HUES64 (cell line): ENCODE data around the gene UPP1.

Experiments
- H3K27ac ChIP-seq: 2 replicates; pipeline ENCODE4 v1.7.0; 2013; ENCODE audit warnings: low read depth, low read length, inconsistent platforms
- H3K27me3 ChIP-seq: 2 replicates; pipeline ENCODE4 v1.6.1; 2013; ENCODE audit warnings: mild to moderate bottlenecking, low read length; ENCODE audit not compliant: insufficient read depth
- H3K36me3 ChIP-seq: 2 replicates; pipeline ENCODE4 v1.6.1; 2013; ENCODE audit warnings: mild to moderate bottlenecking, low read length; ENCODE audit not compliant: insufficient read depth
- H3K4me1 ChIP-seq: 2 replicates; pipeline ENCODE4 v1.6.1; 2013; ENCODE audit warnings: mild to moderate bottlenecking, low read length, moderate library complexity; ENCODE audit not compliant: insufficient read depth
- H3K4me3 ChIP-seq: 2 replicates; pipeline ENCODE4 v1.5.1; 2013; ENCODE audit warnings: mild to moderate bottlenecking, low read length, moderate library complexity
- H3K9ac ChIP-seq: 2 replicates; pipeline ENCODE4 v1.6.1; 2013; ENCODE audit warnings: mild to moderate bottlenecking, low read depth, low read length
- H3K9me3 ChIP-seq: 2 replicates; pipeline ENCODE4 v1.6.1; 2013; ENCODE audit warnings: low read depth, low read length; ENCODE audit not compliant: insufficient read depth
- WGBS: fragments of 150-250, 120-280 bp; methylation state at CpG from one replicate; pipeline ENCODE4 v1.1.7; 2013; ENCODE audit warnings: missing lambda C conversion rate; 5-methylcytosine and 5-hydroxymethylcytosine counted together

Gene UPP1

GRCh38 chr7:48101352-48101751 lies 12.3 kb downstream of the UPP1 start:
- Histone ChIP-seq H3K9ac (no peak overlapping the region), H3K4me1 (no peaks in the 10 kb centered on the region), H3K9me3 (no peaks in the 10 kb centered on the region), H3K4me3 (no peak overlapping the region), H3K27ac (no peak overlapping the region), H3K36me3 (peaks cover 98% of the 10 kb centered on the region), H3K27me3 (no peaks in the 10 kb centered on the region)
- WGBS = 96% methylated on average over 8 of the region's 8 CpGs

- H3K4me3 ChIP-seq = no peak overlapping the region
- no peak overlapping the region for H3K9ac ChIP-seq
- H3K4me1 ChIP-seq = no peaks in the 10 kb centered on the region
- peaks cover 98% of the 10 kb centered on the region for H3K36me3 ChIP-seq
- H3K9me3 ChIP-seq = no peaks in the 10 kb centered on the region
- WGBS = 85% methylated on average over 4 of the region's 4 CpGs
- H3K27ac ChIP-seq = no peak overlapping the region
- H3K27me3 ChIP-seq = no peaks in the 10 kb centered on the region
Observed at GRCh38 chr7:48101968-48102367, 12.9 kb downstream of the UPP1 start.

- no peak overlapping the region for H3K4me3 ChIP-seq
- no peaks in the 10 kb centered on the region for H3K4me1 ChIP-seq
- WGBS = 96% methylated on average over 4 of the region's 4 CpGs
- H3K9ac ChIP-seq = no peak overlapping the region
- H3K36me3 ChIP-seq = peaks cover 98% of the 10 kb centered on the region
- H3K27me3 ChIP-seq = no peaks in the 10 kb centered on the region
- H3K27ac ChIP-seq = no peak overlapping the region
- no peaks in the 10 kb centered on the region for H3K9me3 ChIP-seq
Observed at GRCh38 chr7:48102530-48102929, 13.5 kb downstream of the UPP1 start.

- Histone ChIP-seq H3K27me3 (no peaks in the 10 kb centered on the region), H3K27ac (no peak overlapping the region), H3K4me1 (no peaks in the 10 kb centered on the region), H3K4me3 (no peak overlapping the region), H3K9me3 (no peaks in the 10 kb centered on the region), H3K36me3 (peaks cover 89% of the 10 kb centered on the region), H3K9ac (no peak overlapping the region)
- WGBS = 91% methylated on average over 5 of the region's 5 CpGs
Observed at GRCh38 chr7:48105045-48105444, 16.0 kb downstream of the UPP1 start.

GRCh38 chr7:48106906-48107659 lies 18.0 kb downstream of the UPP1 start:
- H3K4me3 ChIP-seq = no peak overlapping the region
- H3K36me3 ChIP-seq = peaks cover 69% of the 10 kb centered on the region
- H3K27me3 ChIP-seq = no peaks in the 10 kb centered on the region
- H3K4me1 ChIP-seq = no peaks in the 10 kb centered on the region
- WGBS = 96% methylated on average over 29 of the region's 29 CpGs
- H3K9ac ChIP-seq = no peak overlapping the region
- no peak overlapping the region for H3K27ac ChIP-seq
- no peaks in the 10 kb centered on the region for H3K9me3 ChIP-seq

GRCh38 chr7:48107926-48108472 lies 18.9 kb downstream of the UPP1 start:
- Histone ChIP-seq H3K27ac (no peak overlapping the region), H3K4me3 (no peak overlapping the region), H3K4me1 (no peaks in the 10 kb centered on the region), H3K27me3 (no peaks in the 10 kb centered on the region), H3K9ac (no peak overlapping the region), H3K9me3 (no peaks in the 10 kb centered on the region), H3K36me3 (peaks cover 60% of the 10 kb centered on the region)
- 94% methylated on average over 18 of the region's 18 CpGs for WGBS

GRCh38 chr7:48108959-48109847 lies 20.1 kb downstream of the UPP1 start:
- no peak overlapping the region for H3K27ac ChIP-seq
- H3K4me1 ChIP-seq = no peaks in the 10 kb centered on the region
- H3K9me3 ChIP-seq = no peaks in the 10 kb centered on the region
- 90% methylated on average over 5 of the region's 5 CpGs for WGBS
- H3K9ac ChIP-seq = no peak overlapping the region
- H3K27me3 ChIP-seq = no peaks in the 10 kb centered on the region
- H3K4me3 ChIP-seq = no peak overlapping the region
- peaks cover 48% of the 10 kb centered on the region for H3K36me3 ChIP-seq

GRCh38 chr7:48109848-48110663 lies 21.0 kb downstream of the UPP1 start:
- 42% methylated on average over 8 of the region's 9 CpGs for WGBS

GRCh38 chr7:48110868-48111267 lies 21.8 kb downstream of the UPP1 start:
- no peak overlapping the region for H3K4me3 ChIP-seq
- peaks cover 32% of the 10 kb centered on the region for H3K36me3 ChIP-seq
- no peak overlapping the region for H3K27ac ChIP-seq
- 93% methylated on average over 4 of the region's 4 CpGs for WGBS
- no peaks in the 10 kb centered on the region for H3K9me3 ChIP-seq
- no peaks in the 10 kb centered on the region for H3K4me1 ChIP-seq
- H3K9ac ChIP-seq = no peak overlapping the region
- no peaks in the 10 kb centered on the region for H3K27me3 ChIP-seq

More at GRCh38 chr7:48109848-48110663, 21.0 kb downstream of the UPP1 start:
- Histone ChIP-seq H3K4me3 (no peak overlapping the region), H3K4me1 (no peaks in the 10 kb centered on the region), H3K27ac (no peak overlapping the region), H3K27me3 (no peaks in the 10 kb centered on the region), H3K9ac (no peak overlapping the region), H3K9me3 (no peaks in the 10 kb centered on the region), H3K36me3 (peaks cover 40% of the 10 kb centered on the region)

GRCh38 chr7:48111596-48111995 lies 22.5 kb downstream of the UPP1 start:
- Histone ChIP-seq H3K4me3 (no peak overlapping the region), H3K9me3 (no peaks in the 10 kb centered on the region), H3K27me3 (no peaks in the 10 kb centered on the region), H3K27ac (no peak overlapping the region), H3K9ac (no peak overlapping the region), H3K4me1 (no peaks in the 10 kb centered on the region), H3K36me3 (peaks cover 26% of the 10 kb centered on the region)
- 92% methylated on average over 8 of the region's 8 CpGs for WGBS
